HFFc6 (cell line): Measurements from ENCODE around the gene MAS1. TPM values are rescaled to one million over a fixed set of nuclear protein-coding genes. Genes with fewer than 3 reads are reported as not detected.
"Not testable (repeated sequence)": the region's sequence is repeated elsewhere in the genome, so short reads cannot be mapped to it uniquely, and the experiment has no call there.

ENCODE experiments used
- DNase-seq: peaks from one replicate; pipeline ENCODE4 v3.0.0-alpha.2; 2018
- H3K27ac Mint-ChIP-seq: 2 replicates; pipeline ENCODE4 v1.8.0; 2020; ENCODE audit warnings: mild to moderate bottlenecking, mixed read lengths
- H3K27me3 Mint-ChIP-seq: 2 replicates; pipeline ENCODE4 v1.8.0; 2021; ENCODE audit warnings: mild to moderate bottlenecking, moderate library complexity, mixed read lengths; ENCODE audit not compliant: insufficient read depth
- H3K36me3 Mint-ChIP-seq: 2 replicates; pipeline ENCODE4 v1.8.0; 2021; ENCODE audit warnings: low read depth, mixed read lengths
- H3K4me1 Mint-ChIP-seq: 2 replicates; pipeline ENCODE4 v1.8.0; 2020; ENCODE audit warnings: low read depth, mixed read lengths
- H3K4me3 Mint-ChIP-seq: 2 replicates; pipeline ENCODE4 v1.8.0; 2020; ENCODE audit warnings: mild to moderate bottlenecking, moderate library complexity, mixed read lengths
- H3K9me3 Mint-ChIP-seq: 2 replicates; pipeline ENCODE4 v1.8.0; 2020; ENCODE audit warnings: mild to moderate bottlenecking, mixed read lengths
- CTCF ChIP-seq: fragments of 200-600 bp; sonication (generic); IDR thresholded peaks from 2 replicates; pipeline ENCODE4 v1.5.0; 2021; ENCODE audit warnings: antibody characterized with exemption, mild to moderate bottlenecking
- long read RNA-seq: library from polyadenylated mRNA; unstranded; transcript quantifications from one replicate; pipeline ENCODE4 v2.0.0, GENCODE V29; 2019
- total RNA-seq, 6 experiments: library from RNA; stranded (reverse); fragmentation: NEBNext Ultra II Directional; extraction: Animal tissue kit (Norgen Biotek cat#: 25700); gene quantifications; 2 replicates in 1 of 6; 3 replicates in 5 of 6; pipeline ENCODE4 v1.2.3, GENCODE V29; 2021

Gene MAS1
- total RNA-seq: not detected
- long read RNA-seq: 0 reads

GRCh38 chr6:159890792-159891191, at the start of gene MAS1:
TSS of gene MAS1 (plus strand) at chr6:159890988. CDS start at chr6:159906956, 15,968 bp downstream.
- no peak within 1 kb of the TSS for H3K27ac Mint-ChIP-seq
- no peaks in the 10 kb centered on the region for H3K36me3 Mint-ChIP-seq
- no peak for TF ChIP-seq CTCF
- no peak for DNase-seq
- no peak within 1 kb of the TSS for H3K4me3 Mint-ChIP-seq
- no peaks in the 10 kb centered on the region for H3K4me1 Mint-ChIP-seq
- no peaks in the 10 kb centered on the region for H3K9me3 Mint-ChIP-seq
- peaks cover 87% of the 10 kb centered on the region for H3K27me3 Mint-ChIP-seq

- Mint-ChIP-seq H3K27me3 (peaks cover 4% of the 10 kb centered on the region), H3K27ac (no peak overlapping the region), H3K9me3 (no peaks in the 10 kb centered on the region), H3K36me3 (no peaks in the 10 kb centered on the region), H3K4me1 (peaks cover 18% of the 10 kb centered on the region), H3K4me3 (no peak overlapping the region)
- DNase-seq: peak; percentile 23
- peak; percentile 74 for TF ChIP-seq CTCF
Measured at GRCh38 chr6:159842035-159842434, 48.8 kb upstream of the MAS1 start.

GRCh38 chr6:159844737-159845645, 45.8 kb upstream of the MAS1 start:
- Mint-ChIP-seq H3K36me3 (peaks cover 6% of the 10 kb centered on the region), H3K27me3 (no peaks in the 10 kb centered on the region; the same call in none of the 2 replicates), H3K4me3 (no peak overlapping the region), H3K27ac (no peak overlapping the region), H3K4me1 (no peaks in the 10 kb centered on the region), H3K9me3 (peaks cover 15% of the 10 kb centered on the region)
- no peak for TF ChIP-seq CTCF
- DNase-seq: no peak

- DNase-seq, H3K27me3 Mint-ChIP-seq, H3K27ac Mint-ChIP-seq, H3K36me3 Mint-ChIP-seq, H3K4me1 Mint-ChIP-seq, H3K4me3 Mint-ChIP-seq: not testable (repeated sequence)
- peaks cover 15% of the 10 kb centered on the region for H3K9me3 Mint-ChIP-seq
Measured at GRCh38 chr6:159848552-159848951, 42.2 kb upstream of the MAS1 start.

- H3K4me1 Mint-ChIP-seq, H3K27ac Mint-ChIP-seq, H3K36me3 Mint-ChIP-seq, H3K4me3 Mint-ChIP-seq, H3K27me3 Mint-ChIP-seq, DNase-seq: not testable (repeated sequence)
- H3K9me3 Mint-ChIP-seq: peaks cover 15% of the 10 kb centered on the region
Measured at GRCh38 chr6:159849851-159850250, 40.9 kb upstream of the MAS1 start.

DNA sequence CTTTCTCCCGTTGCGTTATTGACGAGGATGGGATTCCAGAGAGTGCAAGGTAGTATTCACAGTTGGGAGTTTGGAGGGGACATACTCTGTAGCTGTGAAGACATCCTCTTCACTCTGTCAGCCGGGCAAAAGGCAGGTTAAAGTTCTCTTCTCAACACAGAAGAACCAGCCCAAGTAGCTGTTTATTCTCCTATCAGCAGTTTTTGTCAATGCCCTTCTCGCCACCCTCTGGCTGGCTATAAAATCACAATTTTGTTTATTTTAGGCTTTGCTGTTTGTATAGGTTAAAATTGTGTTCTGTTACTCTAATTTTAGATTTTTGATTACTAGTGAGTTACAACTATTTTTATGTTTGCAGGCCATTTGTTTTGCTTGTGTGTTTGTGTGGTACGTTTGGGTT, 37.9 kb upstream of the MAS1 start:
- TF ChIP-seq CTCF: peak; percentile 64
- Mint-ChIP-seq H3K27me3 (peaks cover 15% of the 10 kb centered on the region), H3K36me3 (peaks cover 6% of the 10 kb centered on the region), H3K4me3 (no peak overlapping the region), H3K4me1 (no peaks in the 10 kb centered on the region), H3K9me3 (peaks cover 14% of the 10 kb centered on the region), H3K27ac (no peak overlapping the region)
- DNase-seq: peak; percentile 19
